ENCODE measurements around the gene SNAPC3. TPM values are rescaled to one million over a fixed set of nuclear protein-coding genes. Genes with fewer than 3 reads are reported as not detected.
A peak's percentile ranks its signal among the peaks of the same experiment; 100 is the strongest.

Gene SNAPC3
- polyA plus RNA-seq, 4 donors: 7.6 to 36.7 (median 13.7) TPM

GRCh38 chr9:15484802-15485201 is 62.1 kb downstream of the SNAPC3 start:
- FAIRE-seq: no peak
- WGBS, 3 donors: 94 to 95% (median 95%) methylated on average over 5 to 6 of the region's 6 CpGs
- no peaks in the 10 kb centered on the region for H3K27me3 ChIP-seq (ENCODE audit: control insufficient read depth in 3 of 3, insufficient read depth in 3 of 3, low read length in 3 of 3)
- H3K9me3 ChIP-seq (ENCODE audit: control insufficient read depth in 2 of 2, insufficient read depth in 1 of 2, low read depth in 1 of 2, low read length in 1 of 2): no peaks in the 10 kb centered on the region
- DNase-seq: no peak
- H3K4me3 ChIP-seq (ENCODE audit: low read depth in 1 of 3, low read length in 3 of 3): no peak overlapping the region
- peaks cover 0 to 15% (median 4%) of the 10 kb centered on the region in 3 donors for H3K36me3 ChIP-seq (ENCODE audit: control insufficient read depth in 3 of 3, insufficient read depth in 2 of 3, low read depth in 1 of 3, low read length in 3 of 3)
- H3K4me1 ChIP-seq (ENCODE audit: control insufficient read depth in 3 of 3, insufficient read depth in 2 of 3, low read depth in 1 of 3, low read length in 2 of 3): no peaks in the 10 kb centered on the region
- H3K27ac ChIP-seq (ENCODE audit: low read depth in 1 of 3, low read length in 2 of 3): no peak overlapping the region

- WGBS, 3 donors: 70 to 77% (median 75%) methylated on average over 2 of the region's 2 CpGs
- DNase-seq (peak in 1 of 2 donors; percentile 18), FAIRE-seq (no peak)
- Histone ChIP-seq H3K27ac (ENCODE audit: low read depth in 1 of 3, low read length in 2 of 3) (no peak overlapping the region), H3K4me1 (ENCODE audit: control insufficient read depth in 3 of 3, insufficient read depth in 2 of 3, low read depth in 1 of 3, low read length in 2 of 3) (no peaks in the 10 kb centered on the region), H3K9me3 (ENCODE audit: control insufficient read depth in 2 of 2, insufficient read depth in 1 of 2, low read depth in 1 of 2, low read length in 1 of 2) (no peaks in the 10 kb centered on the region), H3K27me3 (ENCODE audit: control insufficient read depth in 3 of 3, insufficient read depth in 3 of 3, low read length in 3 of 3) (no peaks in the 10 kb centered on the region), H3K4me3 (ENCODE audit: low read depth in 1 of 3, low read length in 3 of 3) (no peak overlapping the region), H3K36me3 (ENCODE audit: control insufficient read depth in 3 of 3, insufficient read depth in 2 of 3, low read depth in 1 of 3, low read length in 3 of 3) (peaks cover 0 to 15% (median 4%) of the 10 kb centered on the region in 3 donors)
Observed at GRCh38 chr9:15485836-15486666, 63.4 kb downstream of the SNAPC3 start.

- H3K4me1 ChIP-seq (ENCODE audit: control insufficient read depth in 3 of 3, insufficient read depth in 2 of 3, low read depth in 1 of 3, low read length in 2 of 3): no peaks in the 10 kb centered on the region
- H3K4me3 ChIP-seq (ENCODE audit: low read depth in 1 of 3, low read length in 3 of 3): no peak overlapping the region
- no peaks in the 10 kb centered on the region for H3K27me3 ChIP-seq (ENCODE audit: control insufficient read depth in 3 of 3, insufficient read depth in 3 of 3, low read length in 3 of 3)
- peak; percentile 17 to 61 for DNase-seq
- no peak overlapping the region for H3K27ac ChIP-seq (ENCODE audit: low read depth in 1 of 3, low read length in 2 of 3)
- FAIRE-seq: no peak
- H3K36me3 ChIP-seq (ENCODE audit: control insufficient read depth in 3 of 3, insufficient read depth in 2 of 3, low read depth in 1 of 3, low read length in 3 of 3): peaks cover 0 to 14% (median 2%) of the 10 kb centered on the region in 3 donors
- 92 to 100% (median 100%) methylated on average over 1 of the region's 1 CpG for WGBS, 3 donors
- H3K9me3 ChIP-seq (ENCODE audit: control insufficient read depth in 2 of 2, insufficient read depth in 1 of 2, low read depth in 1 of 2, low read length in 1 of 2): peaks cover 0 to 12% of the 10 kb centered on the region in 2 donors
Observed at GRCh38 chr9:15491950-15492349, 69.3 kb downstream of the SNAPC3 start.

GRCh38 chr9:15492485-15493150 is 69.9 kb downstream of the SNAPC3 start:
- no peak overlapping the region for H3K4me3 ChIP-seq (ENCODE audit: low read depth in 1 of 3, low read length in 3 of 3)
- FAIRE-seq (no peak), DNase-seq (no peak)
- peaks cover 0 to 16% (median 2%) of the 10 kb centered on the region in 3 donors for H3K36me3 ChIP-seq (ENCODE audit: control insufficient read depth in 3 of 3, insufficient read depth in 2 of 3, low read depth in 1 of 3, low read length in 3 of 3)
- peaks cover 0 to 12% of the 10 kb centered on the region in 2 donors for H3K9me3 ChIP-seq (ENCODE audit: control insufficient read depth in 2 of 2, insufficient read depth in 1 of 2, low read depth in 1 of 2, low read length in 1 of 2)
- no peak overlapping the region for H3K27ac ChIP-seq (ENCODE audit: low read depth in 1 of 3, low read length in 2 of 3)
- 93 to 98% (median 97%) methylated on average over 13 of the region's 13 CpGs for WGBS, 3 donors
- H3K4me1 ChIP-seq (ENCODE audit: control insufficient read depth in 3 of 3, insufficient read depth in 2 of 3, low read depth in 1 of 3, low read length in 2 of 3): no peaks in the 10 kb centered on the region
- no peaks in the 10 kb centered on the region for H3K27me3 ChIP-seq (ENCODE audit: control insufficient read depth in 3 of 3, insufficient read depth in 3 of 3, low read length in 3 of 3)

GRCh38 chr9:15498246-15498995 is 75.7 kb downstream of the SNAPC3 start:
- no peaks in the 10 kb centered on the region for H3K9me3 ChIP-seq (ENCODE audit: control insufficient read depth in 2 of 2, insufficient read depth in 1 of 2, low read depth in 1 of 2, low read length in 1 of 2)
- no peak overlapping the region for H3K4me3 ChIP-seq (ENCODE audit: low read depth in 1 of 3, low read length in 3 of 3)
- no peak for FAIRE-seq
- no peak overlapping the region for H3K27ac ChIP-seq (ENCODE audit: low read depth in 1 of 3, low read length in 2 of 3)
- WGBS, 3 donors: 96 to 98% (median 98%) methylated on average over 13 of the region's 13 CpGs
- no peaks in the 10 kb centered on the region for H3K4me1 ChIP-seq (ENCODE audit: control insufficient read depth in 3 of 3, insufficient read depth in 2 of 3, low read depth in 1 of 3, low read length in 2 of 3)
- no peak for DNase-seq
- H3K36me3 ChIP-seq (ENCODE audit: control insufficient read depth in 3 of 3, insufficient read depth in 2 of 3, low read depth in 1 of 3, low read length in 3 of 3): peaks cover 0 to 20% (median 0%) of the 10 kb centered on the region in 3 donors
- H3K27me3 ChIP-seq (ENCODE audit: control insufficient read depth in 3 of 3, insufficient read depth in 3 of 3, low read length in 3 of 3): no peaks in the 10 kb centered on the region

- H3K4me3 ChIP-seq (ENCODE audit: low read depth in 1 of 3, low read length in 3 of 3): no peak overlapping the region
- peaks cover 0 to 20% (median 0%) of the 10 kb centered on the region in 3 donors for H3K36me3 ChIP-seq (ENCODE audit: control insufficient read depth in 3 of 3, insufficient read depth in 2 of 3, low read depth in 1 of 3, low read length in 3 of 3)
- H3K9me3 ChIP-seq (ENCODE audit: control insufficient read depth in 2 of 2, insufficient read depth in 1 of 2, low read depth in 1 of 2, low read length in 1 of 2): no peaks in the 10 kb centered on the region
- no peaks in the 10 kb centered on the region for H3K27me3 ChIP-seq (ENCODE audit: control insufficient read depth in 3 of 3, insufficient read depth in 3 of 3, low read length in 3 of 3)
- FAIRE-seq (no peak), DNase-seq (no peak)
- H3K27ac ChIP-seq (ENCODE audit: low read depth in 1 of 3, low read length in 2 of 3): no peak overlapping the region
- WGBS, 3 donors: 51 to 78% (median 73%) methylated on average over 2 of the region's 2 CpGs
- no peaks in the 10 kb centered on the region for H3K4me1 ChIP-seq (ENCODE audit: control insufficient read depth in 3 of 3, insufficient read depth in 2 of 3, low read depth in 1 of 3, low read length in 2 of 3)
Observed at GRCh38 chr9:15499139-15499538, 76.5 kb downstream of the SNAPC3 start.

GRCh38 chr9:15501179-15501578 is 78.5 kb downstream of the SNAPC3 start:
- H3K36me3 ChIP-seq (ENCODE audit: control insufficient read depth in 3 of 3, insufficient read depth in 2 of 3, low read depth in 1 of 3, low read length in 3 of 3): peaks cover 0 to 23% (median 2%) of the 10 kb centered on the region in 3 donors
- H3K9me3 ChIP-seq (ENCODE audit: control insufficient read depth in 2 of 2, insufficient read depth in 1 of 2, low read depth in 1 of 2, low read length in 1 of 2): no peaks in the 10 kb centered on the region
- no peak for DNase-seq
- H3K27ac ChIP-seq (ENCODE audit: low read depth in 1 of 3, low read length in 2 of 3): no peak overlapping the region
- WGBS, 3 donors: 49 to 66% (median 64%) methylated on average over 6 of the region's 6 CpGs
- no peaks in the 10 kb centered on the region for H3K27me3 ChIP-seq (ENCODE audit: control insufficient read depth in 3 of 3, insufficient read depth in 3 of 3, low read length in 3 of 3)
- H3K4me1 ChIP-seq (ENCODE audit: control insufficient read depth in 3 of 3, insufficient read depth in 2 of 3, low read depth in 1 of 3, low read length in 2 of 3): no peaks in the 10 kb centered on the region
- H3K4me3 ChIP-seq (ENCODE audit: low read depth in 1 of 3, low read length in 3 of 3): no peak overlapping the region
- FAIRE-seq: no peak

GRCh38 chr9:15501803-15502202 is 79.1 kb downstream of the SNAPC3 start:
- FAIRE-seq (no peak), DNase-seq (no peak)
- WGBS, 3 donors: 89 to 96% (median 95%) methylated on average over 5 of the region's 5 CpGs

More at GRCh38 chr9:15501803-15502202, 79.1 kb downstream of the SNAPC3 start:
- no peaks in the 10 kb centered on the region for H3K27me3 ChIP-seq (ENCODE audit: control insufficient read depth in 3 of 3, insufficient read depth in 3 of 3, low read length in 3 of 3)
- peaks cover 0 to 23% (median 2%) of the 10 kb centered on the region in 3 donors for H3K36me3 ChIP-seq (ENCODE audit: control insufficient read depth in 3 of 3, insufficient read depth in 2 of 3, low read depth in 1 of 3, low read length in 3 of 3)
- H3K4me3 ChIP-seq (ENCODE audit: low read depth in 1 of 3, low read length in 3 of 3): no peak overlapping the region
- no peaks in the 10 kb centered on the region for H3K4me1 ChIP-seq (ENCODE audit: control insufficient read depth in 3 of 3, insufficient read depth in 2 of 3, low read depth in 1 of 3, low read length in 2 of 3)
- H3K9me3 ChIP-seq (ENCODE audit: control insufficient read depth in 2 of 2, insufficient read depth in 1 of 2, low read depth in 1 of 2, low read length in 1 of 2): no peaks in the 10 kb centered on the region
- no peak overlapping the region for H3K27ac ChIP-seq (ENCODE audit: low read depth in 1 of 3, low read length in 2 of 3)
